HUES64 (cell line): ENCODE measurements around the gene DDX51.
"Not testable (repeated sequence)": the region's sequence is repeated elsewhere in the genome, so short reads cannot be mapped to it uniquely, and the experiment has no call there.

Experiments
- H3K27ac ChIP-seq: 2 replicates; pipeline ENCODE4 v1.7.0; 2013; ENCODE audit warnings: low read depth, low read length, inconsistent platforms
- H3K27me3 ChIP-seq: 2 replicates; pipeline ENCODE4 v1.6.1; 2013; ENCODE audit warnings: mild to moderate bottlenecking, low read length; ENCODE audit not compliant: insufficient read depth
- H3K36me3 ChIP-seq: 2 replicates; pipeline ENCODE4 v1.6.1; 2013; ENCODE audit warnings: mild to moderate bottlenecking, low read length; ENCODE audit not compliant: insufficient read depth
- H3K4me1 ChIP-seq: 2 replicates; pipeline ENCODE4 v1.6.1; 2013; ENCODE audit warnings: mild to moderate bottlenecking, low read length, moderate library complexity; ENCODE audit not compliant: insufficient read depth
- H3K4me3 ChIP-seq: 2 replicates; pipeline ENCODE4 v1.5.1; 2013; ENCODE audit warnings: mild to moderate bottlenecking, low read length, moderate library complexity
- H3K9ac ChIP-seq: 2 replicates; pipeline ENCODE4 v1.6.1; 2013; ENCODE audit warnings: mild to moderate bottlenecking, low read depth, low read length
- H3K9me3 ChIP-seq: 2 replicates; pipeline ENCODE4 v1.6.1; 2013; ENCODE audit warnings: low read depth, low read length; ENCODE audit not compliant: insufficient read depth
- WGBS: fragments of 150-250, 120-280 bp; methylation state at CpG from one replicate; pipeline ENCODE4 v1.1.7; 2013; ENCODE audit warnings: missing lambda C conversion rate; 5-methylcytosine and 5-hydroxymethylcytosine counted together

Gene DDX51

DNA sequence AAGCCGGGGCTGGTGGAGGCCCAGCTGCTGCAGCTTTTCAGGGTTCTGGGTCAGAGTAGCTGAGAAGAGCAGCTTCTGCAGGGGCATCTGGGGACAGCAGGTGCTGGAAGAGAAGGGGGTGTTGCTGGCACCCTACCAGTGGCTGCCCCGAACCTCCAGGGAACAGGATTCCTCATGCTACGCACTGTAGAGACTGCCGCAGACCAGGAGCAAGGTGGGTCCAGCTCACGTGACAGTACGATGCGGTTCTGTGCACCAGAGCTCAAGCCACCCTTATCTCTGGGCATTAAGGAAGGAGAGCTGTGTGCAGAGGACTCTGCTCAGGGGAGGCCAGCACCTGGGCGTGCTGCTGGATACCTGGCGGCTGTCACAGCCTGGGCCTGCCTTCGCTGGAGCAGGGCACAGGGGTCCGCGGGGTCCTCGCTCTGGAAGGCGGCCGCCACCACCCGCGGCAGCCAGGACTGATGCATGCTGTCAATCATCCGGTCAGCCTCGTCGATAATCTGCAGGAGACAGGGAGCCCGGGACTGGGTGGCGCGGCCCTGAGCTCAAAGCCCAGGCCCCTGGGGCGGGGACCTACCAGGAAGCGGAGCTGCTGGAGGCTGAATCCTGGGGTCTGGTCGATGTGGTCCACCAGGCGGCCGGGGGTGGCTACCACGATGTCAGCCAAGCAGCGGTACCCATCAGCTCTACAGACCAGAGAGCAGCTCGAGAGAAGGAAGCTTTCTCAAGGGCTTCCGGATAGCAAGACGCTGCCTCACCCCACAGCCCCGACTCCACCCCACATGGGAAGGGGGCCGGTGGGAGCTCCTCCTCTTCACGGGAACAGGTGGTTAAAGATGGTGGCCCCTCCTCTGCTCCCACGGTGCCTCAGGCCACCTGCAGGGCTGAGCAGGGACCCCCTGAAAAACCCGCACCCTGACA, 2.9 kb downstream of the DDX51 start:
- H3K27ac ChIP-seq: no peak overlapping the region
- H3K9ac ChIP-seq: no peak overlapping the region
- H3K4me3 ChIP-seq: no peak overlapping the region
- no peaks in the 10 kb centered on the region for H3K27me3 ChIP-seq
- 93% methylated on average over 38 of the region's 38 CpGs for WGBS
- H3K9me3 ChIP-seq: no peaks in the 10 kb centered on the region
- H3K36me3 ChIP-seq: peaks cover 43% of the 10 kb centered on the region
- H3K4me1 ChIP-seq: no peaks in the 10 kb centered on the region

DNA sequence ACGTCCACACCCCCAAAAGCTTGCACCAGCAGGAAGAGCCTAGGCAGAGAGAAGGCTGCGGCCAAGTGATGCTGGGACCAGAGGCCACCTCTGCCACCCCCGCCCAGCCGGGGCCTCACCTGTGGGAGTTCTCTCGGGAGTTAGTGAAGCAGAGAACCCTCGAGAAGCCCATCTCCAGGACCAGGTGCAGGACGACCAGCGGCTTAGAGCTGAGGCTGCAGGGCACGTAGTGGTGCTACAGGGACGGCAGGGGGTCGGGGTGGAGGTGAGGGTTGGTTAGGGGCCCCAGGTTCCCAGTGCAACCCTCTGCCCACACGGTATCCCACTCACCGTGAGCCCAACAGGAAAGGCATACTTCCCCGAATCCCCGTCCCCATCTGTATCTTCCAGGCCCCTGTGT, 3.6 kb downstream of the DDX51 start:
- Histone ChIP-seq H3K9me3 (no peaks in the 10 kb centered on the region), H3K36me3 (peaks cover 41% of the 10 kb centered on the region)
- WGBS: 94% methylated on average over 15 of the region's 15 CpGs

DNA sequence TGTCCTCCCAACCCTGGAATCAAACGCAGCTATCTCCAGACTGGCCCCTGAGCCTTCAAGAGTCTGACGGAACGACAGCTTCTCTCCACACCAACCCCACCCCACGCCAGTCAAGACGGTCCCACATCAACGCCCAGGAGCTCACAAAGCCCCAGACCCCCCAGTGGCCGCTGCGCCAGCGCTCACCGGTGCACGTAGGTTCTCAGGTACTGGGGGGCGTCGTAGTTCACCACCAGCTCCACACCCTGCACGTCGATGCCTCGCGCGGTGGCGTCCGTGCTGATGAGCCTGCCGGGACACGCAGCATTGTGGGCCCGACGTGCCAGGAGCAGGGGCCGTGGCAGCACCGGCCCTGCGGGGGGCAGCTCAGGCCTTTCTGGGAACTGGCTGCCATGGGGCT, 4.2 kb downstream of the DDX51 start:
- no peak overlapping the region for H3K27ac ChIP-seq
- H3K27me3 ChIP-seq: no peaks in the 10 kb centered on the region
- H3K9ac ChIP-seq: no peak overlapping the region
- no peaks in the 10 kb centered on the region for H3K4me1 ChIP-seq
- H3K36me3 ChIP-seq: peaks cover 41% of the 10 kb centered on the region
- WGBS: 97% methylated on average over 27 of the region's 27 CpGs
- no peaks in the 10 kb centered on the region for H3K9me3 ChIP-seq
- H3K4me3 ChIP-seq: no peak overlapping the region

More for the DNA sequence above, 3.6 kb downstream of the DDX51 start:
- no peak overlapping the region for H3K4me3 ChIP-seq
- H3K27ac ChIP-seq: no peak overlapping the region
- no peaks in the 10 kb centered on the region for H3K27me3 ChIP-seq
- H3K4me1 ChIP-seq: no peaks in the 10 kb centered on the region
- no peak overlapping the region for H3K9ac ChIP-seq

DNA sequence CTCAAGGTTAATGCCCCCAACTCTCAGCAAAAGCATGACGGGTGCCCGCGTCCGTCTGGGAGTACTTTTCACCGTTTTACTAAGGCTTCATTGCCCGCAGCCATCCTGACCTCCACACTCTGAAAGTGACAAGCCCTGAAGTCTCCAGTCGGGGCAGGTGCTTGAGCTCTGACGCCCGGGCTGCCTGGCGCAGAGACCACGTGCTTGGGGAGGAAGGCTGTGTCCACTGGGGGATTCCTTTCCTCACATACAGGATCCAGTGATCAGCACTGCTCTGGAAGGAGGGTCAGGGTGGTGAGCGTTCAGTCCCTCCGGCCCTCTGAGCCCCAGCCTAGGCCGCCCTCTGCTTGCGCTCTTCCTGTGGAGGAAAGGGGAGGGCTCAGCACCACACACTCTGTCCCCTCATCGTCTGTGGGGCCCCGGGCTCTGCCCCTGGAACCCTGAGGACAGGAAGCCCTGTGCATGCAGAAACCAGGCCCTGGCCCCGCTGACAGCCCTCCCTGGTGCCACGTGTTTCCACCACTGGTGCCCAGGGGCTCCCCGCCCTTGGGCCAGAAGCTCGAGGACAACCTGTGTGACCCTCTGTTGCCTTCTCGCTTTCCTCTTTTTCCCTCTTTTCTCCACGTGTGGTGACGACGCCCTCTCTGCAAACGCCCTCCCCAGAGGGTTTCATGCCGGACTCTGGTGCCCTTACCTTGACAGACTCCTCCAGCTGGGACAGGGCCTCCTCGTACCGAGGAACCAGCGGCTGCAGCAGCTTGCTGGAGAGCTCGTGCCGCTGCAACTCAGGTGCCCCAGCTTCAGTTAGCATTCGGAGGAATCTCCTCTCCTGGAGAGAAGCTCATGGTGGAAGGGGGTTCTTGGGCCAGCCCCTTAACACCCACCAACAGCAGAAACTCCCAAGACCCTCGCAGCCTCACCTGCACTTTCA, 4.9 kb downstream of the DDX51 start:
- Histone ChIP-seq H3K4me1 (no peaks in the 10 kb centered on the region), H3K4me3 (no peak overlapping the region), H3K27me3 (no peaks in the 10 kb centered on the region), H3K27ac (no peak overlapping the region), H3K36me3 (peaks cover 41% of the 10 kb centered on the region), H3K9me3 (no peaks in the 10 kb centered on the region), H3K9ac (no peak overlapping the region)
- WGBS: 94% methylated on average over 34 of the region's 34 CpGs

DNA sequence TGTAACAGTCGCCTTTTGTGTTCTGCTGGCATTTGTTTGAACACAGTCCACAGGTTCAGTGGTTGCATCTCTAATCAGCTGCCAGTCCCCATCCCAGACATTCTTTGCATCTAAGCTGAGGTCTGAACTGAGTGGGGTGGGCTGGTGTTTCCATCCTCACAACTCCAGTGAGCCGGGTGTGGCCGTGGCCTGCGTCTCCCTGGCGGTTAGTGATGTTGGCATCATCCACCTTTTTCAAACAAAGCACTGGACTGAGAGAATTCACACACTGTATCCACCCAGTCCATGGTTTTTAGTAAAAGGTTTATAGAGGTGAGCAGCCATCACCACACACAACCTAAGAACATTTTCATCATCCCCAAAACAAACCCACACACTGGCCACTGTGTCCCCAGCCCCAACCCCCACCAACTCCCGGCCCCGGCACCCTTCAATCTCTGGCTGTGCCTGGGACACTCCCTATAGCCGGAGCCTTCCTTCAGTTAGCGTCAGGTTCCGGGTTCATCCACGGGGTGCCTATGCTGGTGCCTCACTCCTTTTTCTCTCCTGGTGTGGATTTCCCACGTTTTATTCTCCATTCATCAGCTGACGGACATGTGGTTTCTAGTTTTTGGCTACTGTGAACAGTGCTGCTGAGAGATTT, 6.5 kb downstream of the DDX51 start:
- H3K27me3 ChIP-seq: no peaks in the 10 kb centered on the region
- no peak overlapping the region for H3K4me3 ChIP-seq
- 89% methylated on average over 12 of the region's 13 CpGs for WGBS
- peaks cover 40% of the 10 kb centered on the region for H3K36me3 ChIP-seq
- no peaks in the 10 kb centered on the region for H3K4me1 ChIP-seq
- H3K9me3 ChIP-seq: no peaks in the 10 kb centered on the region
- H3K9ac ChIP-seq: no peak overlapping the region
- H3K27ac ChIP-seq: no peak overlapping the region

DNA sequence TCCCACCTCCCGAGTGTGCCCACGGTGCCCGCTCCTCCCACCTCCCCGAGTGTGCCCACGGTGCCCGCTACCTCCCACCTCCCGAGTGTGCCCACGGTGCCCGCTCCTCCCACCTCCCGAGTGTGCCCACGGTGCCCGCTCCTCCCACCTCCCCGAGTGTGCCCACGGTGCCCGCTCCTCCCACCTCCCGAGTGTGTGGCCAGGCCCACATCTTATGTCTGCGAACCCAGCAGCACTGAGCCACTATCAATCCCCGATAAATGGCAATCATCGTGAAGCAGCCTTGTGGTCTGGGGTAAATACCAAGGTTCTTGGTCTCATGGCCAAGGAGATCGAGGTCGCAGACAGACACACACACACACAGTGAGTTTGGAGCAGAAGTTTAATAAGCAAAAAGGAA, 7.9 kb downstream of the DDX51 start:
- H3K36me3 ChIP-seq: peaks cover 26% of the 10 kb centered on the region
- H3K4me3 ChIP-seq, H3K9ac ChIP-seq, H3K9me3 ChIP-seq, H3K27ac ChIP-seq, H3K27me3 ChIP-seq, H3K4me1 ChIP-seq: not testable (repeated sequence)
- WGBS: 91% methylated on average over 16 of the region's 21 CpGs

DNA sequence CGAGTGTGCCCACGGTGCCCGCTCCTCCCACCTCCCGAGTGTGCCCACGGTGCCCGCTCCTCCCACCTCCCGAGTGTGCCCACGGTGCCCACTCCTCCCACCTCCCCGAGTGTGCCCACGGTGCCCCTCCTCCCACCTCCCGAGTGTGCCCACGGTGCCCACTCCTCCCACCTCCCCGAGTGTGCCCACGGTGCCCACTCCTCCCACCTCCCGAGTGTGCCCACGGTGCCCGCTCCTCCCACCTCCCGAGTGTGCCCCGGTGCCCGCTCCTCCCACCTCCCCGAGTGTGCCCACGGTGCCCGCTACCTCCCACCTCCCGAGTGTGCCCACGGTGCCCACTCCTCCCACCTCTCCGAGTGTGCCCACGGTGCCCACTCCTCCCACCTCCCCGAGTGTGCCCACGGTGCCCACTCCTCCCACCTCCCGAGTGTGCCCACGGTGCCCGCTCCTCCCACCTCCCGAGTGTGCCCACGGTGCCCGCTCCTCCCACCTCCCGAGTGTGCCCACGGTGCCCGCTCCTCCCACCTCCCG, 9.4 kb downstream of the DDX51 start:
- WGBS: 90% methylated on average over 20 of the region's 39 CpGs
- not testable (repeated sequence) for H3K4me1 ChIP-seq, H3K27me3 ChIP-seq, H3K9ac ChIP-seq, H3K4me3 ChIP-seq, H3K9me3 ChIP-seq, H3K27ac ChIP-seq
- peaks cover 11% of the 10 kb centered on the region for H3K36me3 ChIP-seq

DNA sequence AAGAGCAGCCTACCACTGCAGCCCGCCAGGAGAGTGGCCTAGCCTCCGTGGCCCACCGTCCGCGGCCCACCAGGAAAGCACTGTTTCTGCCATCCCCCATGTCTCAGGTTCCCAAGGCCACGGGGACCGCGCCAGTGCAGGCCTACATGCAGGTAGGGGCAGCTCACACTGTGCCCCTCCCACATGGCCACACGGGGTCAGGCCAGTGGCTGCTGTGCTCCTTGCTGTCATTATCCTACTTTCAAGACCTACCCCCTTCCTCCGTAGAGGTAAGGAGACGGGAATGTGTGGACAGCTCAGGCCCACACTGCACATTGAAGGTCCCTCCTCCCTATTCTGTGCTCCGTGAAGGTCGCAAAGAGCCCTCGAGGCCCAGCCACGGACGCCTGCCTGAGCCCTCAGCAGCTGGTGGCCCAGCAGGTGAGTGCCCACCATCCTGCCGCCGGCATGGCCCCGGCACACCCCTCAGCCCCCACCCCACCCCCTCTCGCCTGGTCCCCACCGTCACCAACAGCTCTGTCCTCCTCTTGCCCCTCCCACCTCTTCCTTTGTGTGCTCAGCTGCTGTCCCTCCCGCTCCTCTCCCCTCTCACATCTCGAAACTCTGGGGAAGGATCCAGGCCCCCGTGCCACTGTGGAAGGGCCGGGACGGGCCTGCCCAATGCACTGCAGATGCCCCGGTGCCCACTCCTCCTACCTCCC, 10.0 kb downstream of the DDX51 start:
- Histone ChIP-seq H3K9ac (no peak overlapping the region), H3K36me3 (peaks cover 5% of the 10 kb centered on the region), H3K27ac (no peak overlapping the region), H3K9me3 (peaks cover 6% of the 10 kb centered on the region), H3K4me3 (no peak overlapping the region), H3K4me1 (no peaks in the 10 kb centered on the region), H3K27me3 (no peaks in the 10 kb centered on the region)
- WGBS: 56% methylated on average over 27 of the region's 27 CpGs

DNA sequence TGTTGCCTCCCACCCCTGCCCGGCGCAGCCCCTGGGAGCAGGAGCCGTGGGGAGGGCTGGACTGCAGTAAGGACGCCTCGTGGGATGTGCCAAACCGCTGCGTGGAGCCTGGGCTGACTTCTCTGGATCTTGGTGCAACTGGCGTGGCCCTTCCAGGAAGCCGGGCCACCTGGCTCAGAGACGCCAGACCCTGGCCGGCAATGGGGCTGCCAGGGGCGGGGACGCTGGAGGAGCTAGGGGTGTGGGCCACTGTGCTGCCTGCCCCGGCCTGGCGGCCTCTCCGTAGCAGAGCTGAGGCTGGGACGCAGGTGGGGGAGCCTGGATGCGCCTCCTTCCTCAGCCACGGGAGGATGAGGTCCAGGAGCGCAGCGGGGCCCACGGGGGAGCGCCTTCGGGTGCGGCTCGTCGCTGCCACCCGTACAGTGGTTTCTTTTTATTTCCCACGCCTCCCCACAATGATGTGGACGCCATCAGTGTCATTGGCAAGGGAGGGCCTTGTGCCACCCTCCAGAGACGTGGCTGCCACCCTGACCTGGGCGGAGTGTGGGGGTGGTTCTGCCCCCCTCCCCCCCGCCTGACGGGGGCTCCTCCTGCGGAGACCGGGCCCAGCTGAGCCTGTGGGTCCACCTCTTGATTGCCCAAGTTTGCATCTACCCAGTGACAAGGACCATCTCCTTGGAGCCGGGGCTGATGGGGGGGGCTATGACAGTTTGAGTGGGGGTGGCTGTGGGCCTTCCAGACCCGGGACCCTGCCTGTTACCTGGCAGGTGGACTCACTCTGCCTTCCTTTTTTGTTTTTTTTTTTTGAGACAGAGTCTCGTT, 11.3 kb downstream of the DDX51 start:
- H3K36me3 ChIP-seq: peaks cover 13% of the 10 kb centered on the region
- H3K4me3 ChIP-seq: no peak overlapping the region
- H3K4me1 ChIP-seq: no peaks in the 10 kb centered on the region
- no peak overlapping the region for H3K9ac ChIP-seq
- peaks cover 19% of the 10 kb centered on the region for H3K9me3 ChIP-seq
- H3K27ac ChIP-seq: no peak overlapping the region
- H3K27me3 ChIP-seq: no peaks in the 10 kb centered on the region
- WGBS: 90% methylated on average over 39 of the region's 39 CpGs

DNA sequence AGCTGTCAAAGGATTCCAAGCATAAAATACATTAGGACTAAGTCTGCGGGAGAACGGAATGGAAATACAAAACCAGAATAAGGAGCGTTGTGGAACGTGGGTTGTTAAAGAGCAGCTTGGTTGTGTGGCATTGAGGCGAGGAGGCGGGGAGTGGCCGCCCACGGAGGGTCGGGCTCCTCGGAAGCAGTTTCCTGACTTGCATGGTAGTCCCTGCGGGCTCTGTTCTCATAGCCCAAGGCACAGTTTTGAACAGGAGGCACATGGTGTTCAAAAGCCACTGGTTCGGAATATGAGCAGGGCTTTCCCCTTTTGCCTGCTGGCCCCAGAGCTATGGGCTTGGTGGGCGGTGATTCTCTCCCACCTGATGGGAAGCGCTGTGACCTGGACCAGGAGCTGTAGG, 12.2 kb downstream of the DDX51 start:
- 88% methylated on average over 14 of the region's 14 CpGs for WGBS
- Histone ChIP-seq H3K27me3 (no peaks in the 10 kb centered on the region), H3K27ac (no peak overlapping the region), H3K9me3 (peaks cover 24% of the 10 kb centered on the region), H3K4me1 (no peaks in the 10 kb centered on the region), H3K9ac (no peak overlapping the region), H3K36me3 (peaks cover 22% of the 10 kb centered on the region), H3K4me3 (no peak overlapping the region)
